ENCODE results near the gene CHRM2.

The CHRM2 gene

GRCh38 chr7:136865777-136866176, 2.7 kb upstream of the CHRM2 start:
- H3K27ac ChIP-seq: no peak overlapping the region
- no peak for TF ChIP-seq ZFX (IDR thresholded peaks at IDR 0.05; ENCODE audit: borderline replicate concordance)

- peak overlapping the region; percentile 24 for H3K27ac ChIP-seq
- no peak for TF ChIP-seq CTCF (IDR thresholded peaks at IDR 0.05)
- TF ChIP-seq ZFX (IDR thresholded peaks at IDR 0.05; ENCODE audit: borderline replicate concordance): no peak
Observed at GRCh38 chr7:136869001-136869961, 829 bp downstream of the CHRM2 start.

- TF ChIP-seq ZFX (IDR thresholded peaks at IDR 0.05; ENCODE audit: borderline replicate concordance): no peak
- no peak for TF ChIP-seq CTCF (IDR thresholded peaks at IDR 0.05)
- H3K27ac ChIP-seq: no peak overlapping the region
Observed at GRCh38 chr7:136869991-136870865, 1.8 kb downstream of the CHRM2 start.

- no peak overlapping the region for H3K27ac ChIP-seq
- TF ChIP-seq CTCF (IDR thresholded peaks at IDR 0.05) (no peak), ZFX (IDR thresholded peaks at IDR 0.05; ENCODE audit: borderline replicate concordance) (no peak)
Observed at GRCh38 chr7:136870866-136871487, 2.5 kb downstream of the CHRM2 start.

- TF ChIP-seq ZFX (IDR thresholded peaks at IDR 0.05; ENCODE audit: borderline replicate concordance) (no peak), CTCF (IDR thresholded peaks at IDR 0.05) (peak; percentile 91)
- H3K27ac ChIP-seq: no peak overlapping the region
Observed at GRCh38 chr7:136874393-136875032, 6.1 kb downstream of the CHRM2 start.

GRCh38 chr7:136877509-136877908, 9.1 kb downstream of the CHRM2 start:
- H3K27ac ChIP-seq: no peak overlapping the region
- TF ChIP-seq CTCF (IDR thresholded peaks at IDR 0.05) (no peak), ZFX (IDR thresholded peaks at IDR 0.05; ENCODE audit: borderline replicate concordance) (no peak)

GRCh38 chr7:136877990-136878389, 9.5 kb downstream of the CHRM2 start:
- no peak overlapping the region for H3K27ac ChIP-seq
- TF ChIP-seq ZFX (IDR thresholded peaks at IDR 0.05; ENCODE audit: borderline replicate concordance): no peak
- TF ChIP-seq CTCF (IDR thresholded peaks at IDR 0.05): no peak
